SW 1271 (cell line): ENCODE results near the gene GOLGA3.
"Not testable (repeated sequence)": the region's sequence is repeated elsewhere in the genome, so short reads cannot be mapped to it uniquely, and the experiment has no call there.

ENCODE experiments used
- DNase-seq, 2 experiments: peaks; one replicate each; lab custom pipeline; 2025; lab: John Stamatoyannopoulos, UW

Gene GOLGA3

GRCh38 chr12:132814232-132814631, 14.4 kb downstream of the GOLGA3 start:
- DNase-seq, result no peak

DNA sequence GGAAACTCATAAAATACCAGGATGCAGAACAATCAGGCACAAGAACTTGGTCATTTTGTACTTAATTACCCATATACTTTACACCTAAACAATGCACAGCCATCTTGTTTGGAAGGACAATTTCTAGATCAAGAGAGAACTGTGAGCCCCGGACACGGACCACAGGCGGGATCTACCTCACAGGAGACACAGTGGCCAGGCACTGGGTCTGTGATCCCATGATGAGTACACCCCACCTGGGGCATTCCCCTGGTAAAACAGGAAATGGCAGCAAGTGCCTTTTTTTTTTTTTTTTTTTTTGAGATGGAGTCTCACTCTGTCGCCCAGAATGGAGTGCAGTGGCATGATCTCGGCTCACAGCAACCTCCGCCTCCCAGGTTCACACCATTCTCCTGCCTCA, 15.2 kb downstream of the GOLGA3 start:
- no peak for DNase-seq

- DNase-seq, result no peak
Observed at GRCh38 chr12:132812631-132813305, 15.9 kb downstream of the GOLGA3 start.

DNA sequence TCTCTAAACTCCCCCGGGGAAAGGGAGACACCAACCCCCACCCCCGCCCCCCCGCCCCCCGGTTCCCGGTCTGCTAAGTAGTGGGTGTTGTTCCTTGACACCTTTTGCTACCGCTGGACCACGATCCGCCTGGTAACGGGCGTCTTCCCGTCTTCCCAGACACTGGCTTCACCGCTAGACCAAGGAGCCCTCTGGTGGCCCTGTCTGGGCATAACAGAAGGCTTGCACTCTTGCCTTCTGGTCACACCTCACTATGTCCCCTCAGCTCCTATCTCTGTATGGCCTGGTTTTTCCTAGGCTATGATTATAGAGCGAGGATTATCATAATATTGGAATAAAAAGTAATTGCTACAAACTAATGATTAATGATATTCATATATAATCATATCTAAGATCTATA, 19.3 kb downstream of the GOLGA3 start:
- not testable (repeated sequence) for DNase-seq

- no peak for DNase-seq
Observed at GRCh38 chr12:132807295-132808092, 21.2 kb downstream of the GOLGA3 start.

- no peak for DNase-seq
Observed at GRCh38 chr12:132806857-132807256, 21.8 kb downstream of the GOLGA3 start.

- no peak for DNase-seq
Observed at GRCh38 chr12:132804426-132804861, 24.2 kb downstream of the GOLGA3 start.

DNA sequence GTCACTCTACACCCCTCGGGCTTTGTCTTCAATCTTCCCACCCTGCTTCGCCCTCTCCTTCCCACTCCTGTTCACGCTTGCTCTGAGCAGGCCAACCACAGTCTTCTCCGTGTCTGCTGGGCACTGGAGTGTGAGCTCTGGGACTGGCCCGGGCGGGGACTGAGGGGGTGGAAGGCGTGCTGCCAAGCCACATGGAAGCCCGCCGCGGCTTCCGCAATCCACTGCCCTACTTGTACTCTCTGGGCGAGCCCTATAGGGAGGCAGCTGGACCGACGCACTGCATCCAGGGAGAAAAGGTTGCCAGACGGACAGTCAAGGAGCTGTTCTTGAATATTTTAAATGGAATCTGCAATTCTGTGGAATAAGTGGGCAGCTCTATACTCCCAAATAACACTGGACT, 24.8 kb downstream of the GOLGA3 start:
- DNase-seq, result no peak

DNA sequence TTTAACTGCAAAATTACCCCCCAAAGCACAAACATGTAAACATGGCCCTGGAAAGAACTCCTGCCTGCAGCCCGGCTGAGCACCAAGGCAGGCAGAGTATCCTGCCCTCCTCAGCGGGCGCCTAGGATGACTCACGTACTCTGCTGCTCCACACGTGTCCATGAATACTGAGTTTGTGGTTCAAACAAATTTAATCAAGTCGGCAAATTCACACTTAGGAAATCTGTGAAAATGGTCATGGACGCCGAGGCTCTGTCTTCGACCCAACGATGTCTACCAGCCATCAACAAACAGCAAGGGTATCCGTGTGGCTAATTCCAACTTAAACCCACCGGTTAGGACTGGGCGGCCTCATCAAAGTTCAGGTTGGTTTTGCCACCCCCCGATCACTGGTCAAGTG, 25.5 kb downstream of the GOLGA3 start:
- no peak for DNase-seq

GRCh38 chr12:132801741-132802140, 26.9 kb downstream of the GOLGA3 start:
- DNase-seq, result no peak

- DNase-seq, result no peak
Observed at GRCh38 chr12:132798836-132799235, 29.8 kb downstream of the GOLGA3 start.

DNA sequence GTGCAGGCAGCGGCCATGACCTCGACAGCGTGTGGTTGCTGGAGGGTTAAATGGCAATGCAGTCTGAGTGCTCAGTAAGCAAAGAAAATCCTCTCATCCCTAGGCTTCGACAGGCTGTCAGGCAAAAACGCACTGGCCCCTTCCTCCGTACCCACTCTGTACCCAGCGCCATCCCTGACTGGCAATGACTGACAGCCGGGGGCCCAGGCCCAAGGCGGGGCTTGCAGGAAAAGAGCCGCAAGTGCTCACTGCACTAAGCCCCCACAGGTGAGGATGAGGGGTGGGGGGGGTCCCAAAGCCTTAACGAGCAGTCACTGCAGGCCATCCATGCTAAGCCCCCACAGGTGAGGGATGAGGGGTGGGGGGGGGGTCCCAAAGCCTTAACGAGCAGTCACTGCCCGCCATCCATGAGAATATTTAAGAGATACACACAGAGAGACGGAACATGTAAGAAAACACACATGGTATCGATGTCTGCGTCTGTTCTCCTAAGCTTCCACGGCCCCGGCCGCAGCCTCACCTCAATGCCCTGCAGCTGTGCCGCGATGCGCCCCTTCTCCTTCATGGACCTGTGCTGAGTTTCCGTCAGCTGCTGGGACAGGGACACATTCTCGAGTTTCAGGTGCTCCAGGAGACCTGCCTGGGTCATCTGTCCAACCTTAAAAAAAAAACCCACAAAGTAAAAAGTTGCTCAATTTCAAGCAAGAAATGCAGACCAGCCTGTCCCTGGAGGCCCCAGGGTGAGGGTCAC, 30.7 kb downstream of the GOLGA3 start:
- no peak for DNase-seq

DNA sequence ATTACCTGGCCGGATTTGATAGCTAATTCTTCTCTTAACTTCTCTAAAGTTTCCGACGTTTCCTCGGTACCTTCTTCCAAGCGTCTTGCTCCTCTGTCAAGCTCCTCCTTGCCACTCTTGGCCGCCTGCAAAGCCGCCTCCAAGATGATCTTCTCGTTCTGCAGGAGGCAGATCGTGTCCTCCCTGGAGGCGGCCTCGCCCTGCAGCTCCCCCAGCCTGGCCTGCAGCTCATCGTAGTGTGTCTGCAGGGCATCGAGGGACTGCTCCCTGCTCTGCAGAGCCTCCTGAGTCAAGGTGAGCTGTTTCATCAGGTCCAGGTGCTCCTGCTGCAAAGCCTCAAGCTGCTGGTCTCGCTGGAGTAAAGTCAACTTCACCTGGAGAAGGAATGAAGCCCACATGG, 32.8 kb downstream of the GOLGA3 start:
- no peak for DNase-seq

GRCh38 chr12:132791940-132792339, 36.7 kb downstream of the GOLGA3 start:
- DNase-seq, result not testable (repeated sequence)

DNA sequence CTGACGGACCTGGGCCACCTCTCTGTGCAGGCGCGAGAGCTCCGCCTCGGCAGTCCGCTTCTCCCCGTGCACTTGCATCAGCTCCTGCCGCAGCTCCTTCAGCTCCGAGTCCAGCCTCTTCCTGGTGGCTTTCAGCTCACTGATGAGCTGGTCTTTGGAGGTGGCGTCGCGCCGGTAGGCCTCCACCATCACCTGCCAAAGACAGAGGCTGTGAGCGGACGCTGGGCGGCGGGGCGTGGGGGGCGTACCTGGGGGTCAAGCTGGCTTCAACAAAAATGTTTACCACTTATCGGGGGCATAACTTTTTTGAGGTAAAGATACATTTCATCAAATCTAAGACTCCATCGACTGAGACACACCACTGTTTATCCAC, 39.6 kb downstream of the GOLGA3 start:
- DNase-seq, result no peak

- DNase-seq, result no peak
Observed at GRCh38 chr12:132788375-132789098, 40.1 kb downstream of the GOLGA3 start.

GRCh38 chr12:132787877-132788276, 40.8 kb downstream of the GOLGA3 start:
- no peak for DNase-seq

DNA sequence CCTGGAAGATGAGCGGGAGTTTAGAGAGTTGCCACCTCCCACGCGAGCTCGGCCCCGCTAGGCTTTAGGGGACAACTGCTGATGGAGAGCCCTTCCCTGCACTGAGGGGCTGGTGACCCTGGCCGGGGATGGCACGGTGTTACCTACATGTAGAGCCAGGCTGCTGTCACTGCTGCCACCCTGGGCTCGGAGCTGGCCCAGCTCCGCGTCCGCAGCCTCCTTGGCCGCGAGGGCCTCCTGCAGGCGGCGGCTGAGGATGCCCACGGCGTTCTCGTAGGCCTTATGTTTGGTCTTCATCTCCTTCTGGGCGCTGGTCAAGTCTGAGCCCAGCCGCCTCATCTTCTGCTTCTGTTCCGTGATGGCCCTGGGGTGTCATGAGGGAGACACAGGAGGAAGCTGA, 42.5 kb downstream of the GOLGA3 start:
- DNase-seq, result no peak

DNA sequence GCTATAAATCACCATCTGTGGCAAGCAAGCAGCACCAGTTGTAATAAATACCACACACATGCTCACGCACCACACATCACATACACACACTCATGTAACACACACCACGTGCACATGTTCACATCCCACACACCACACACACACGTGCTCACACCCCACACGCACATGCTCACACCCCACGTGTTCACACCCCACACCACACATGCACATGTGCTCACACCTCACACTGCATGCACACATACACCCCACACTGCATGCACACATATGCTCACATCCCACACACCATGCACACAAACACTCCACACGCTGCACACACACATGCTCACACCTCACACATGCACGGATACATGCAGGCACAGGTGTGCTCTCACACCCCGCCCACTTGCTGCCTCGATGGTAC, 44.1 kb downstream of the GOLGA3 start:
- DNase-seq, result no peak

GRCh38 chr12:132783917-132784531, 44.6 kb downstream of the GOLGA3 start:
- no peak for DNase-seq

- DNase-seq, result no peak
Observed at GRCh38 chr12:132781938-132782337, 46.7 kb downstream of the GOLGA3 start.
